Tibial nerve (tissue), 4 donors: ENCODE data around the gene DLK1. TPM values are rescaled to one million over a fixed set of nuclear protein-coding genes. Genes with fewer than 3 reads are reported as not detected.

Experiments used
- DNase-seq, 2 donors: peaks; one replicate each; pipeline ENCODE4 v3.0.0-alpha.2; 2019; ENCODE audit warnings: low spot score in 2 of 2
- H3K27ac ChIP-seq, 4 donors: fragments of 200-600 bp; sonication (generic) in 3 of 4; one replicate each; pipeline ENCODE4 v1.5.1; 2017 to 2019; ENCODE audit warnings: mild to moderate bottlenecking in 1 of 4
- H3K27me3 ChIP-seq, 2 donors: fragments of 200-600 bp; sonication (generic) in 1 of 2; one replicate each; pipeline versions ENCODE4 v1.5.1 to v1.6.0; 2017 to 2019
- H3K36me3 ChIP-seq, 3 donors: fragments of 200-600 bp; sonication (generic); one replicate each; pipeline ENCODE4 v1.5.1; 2018 to 2019
- H3K4me1 ChIP-seq, 4 donors: fragments of 200-600 bp; sonication (generic) in 3 of 4; one replicate each; pipeline ENCODE4 v1.5.1; 2017 to 2019
- H3K4me3 ChIP-seq, 4 donors: fragments of 200-600 bp; sonication (generic) in 3 of 4; one replicate each; pipeline ENCODE4 v1.5.1; 2017 to 2019; ENCODE audit warnings: mild to moderate bottlenecking in 1 of 4, moderate library complexity in 1 of 4
- H3K9me3 ChIP-seq, 4 donors: fragments of 200-600 bp; sonication (generic) in 3 of 4; one replicate each; pipeline ENCODE4 v1.5.1; 2017 to 2019
- EP300 ChIP-seq, 2 donors: sonication (generic); formaldehyde crosslinking; IDR thresholded peaks; one replicate each; pipeline ENCODE4 v1.6.1; 2017; ENCODE audit warnings: antibody characterized with exemption in 2 of 2, mild to moderate bottlenecking in 1 of 2
- POLR2A ChIP-seq, 2 donors: fragments of 450-650 bp; IDR thresholded peaks; one replicate each; pipeline ENCODE4 v1.6.1; 2017; ENCODE audit warnings: antibody characterized with exemption in 2 of 2, mild to moderate bottlenecking in 2 of 2, moderate library complexity in 2 of 2
- WGBS, 2 donors: methylation state at CpG; one replicate each; pipeline ENCODE4 v1.1.5; 2018; 5-methylcytosine and 5-hydroxymethylcytosine counted together
- total RNA-seq, 4 donors: library from RNA; depleted of rRNA; stranded (reverse); fragments of >200 nt; gene quantifications; one replicate each; pipeline ENCODE4 v1.1.0, GENCODE V29; 2016
- TF ChIP-seq, protein P1 (sequence below), 5 experiments: fragments of 200-600 bp in 3 of 5; fragments of 450-650 bp in 2 of 5; sonication (generic) in 3 of 5; IDR thresholded peaks; one replicate each; pipeline ENCODE4 v1.5.1; 2016 to 2019; ENCODE audit warnings: antibody characterized with exemption in 5 of 5, mild to moderate bottlenecking in 3 of 5, moderate library complexity in 2 of 5

The DLK1 gene
- total RNA-seq, 4 donors from 2014 or later = not detected

DNA sequence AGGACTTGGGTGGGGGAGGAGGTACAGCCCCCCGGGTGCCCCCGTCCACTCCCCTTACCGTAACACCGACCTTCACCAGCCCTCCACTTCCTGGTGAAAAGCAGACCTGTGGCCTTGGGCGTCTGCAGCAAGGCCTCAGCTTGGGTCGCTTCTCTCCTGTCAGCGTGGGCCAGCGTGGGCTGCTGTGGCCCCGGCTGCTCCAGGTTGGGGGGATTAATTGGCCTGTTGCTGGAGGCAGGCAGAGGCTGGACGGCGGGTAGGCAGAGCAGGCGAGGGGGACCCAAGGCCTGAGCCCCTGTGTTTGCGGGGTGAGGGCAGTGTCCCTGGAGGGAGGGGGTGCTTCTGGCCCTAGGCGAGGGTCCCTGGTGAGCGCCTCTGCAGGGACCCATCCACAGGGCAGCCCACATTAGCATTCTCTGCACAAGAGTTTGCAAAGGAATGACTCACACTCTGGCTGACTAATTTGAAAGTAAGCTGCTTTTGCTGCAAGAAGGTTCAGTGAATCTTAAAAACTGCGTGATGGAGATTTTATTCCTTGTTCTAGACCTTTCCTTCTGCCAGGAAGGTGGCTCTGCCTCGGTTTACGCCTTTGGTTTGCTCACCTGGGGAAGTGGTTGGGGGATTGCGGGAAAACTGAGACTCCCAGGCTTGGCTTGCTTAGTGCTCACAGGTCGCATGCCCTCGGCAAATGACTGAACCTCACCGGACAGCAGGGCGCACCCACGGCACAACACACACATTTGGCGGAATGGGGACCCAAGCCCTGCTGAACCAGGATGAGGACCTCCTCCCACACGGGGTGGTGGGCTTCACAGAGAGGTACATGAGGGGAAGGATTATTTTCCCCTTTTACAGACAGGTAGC lies 37.9 kb upstream of the DLK1 start:
- WGBS, 2 donors = 79 to 81% methylated on average over 25 to 26 of the region's 26 CpGs
- no peak for DNase-seq
- peaks cover 0 to 5% of the 10 kb centered on the region in 2 donors for H3K27me3 ChIP-seq

DNA sequence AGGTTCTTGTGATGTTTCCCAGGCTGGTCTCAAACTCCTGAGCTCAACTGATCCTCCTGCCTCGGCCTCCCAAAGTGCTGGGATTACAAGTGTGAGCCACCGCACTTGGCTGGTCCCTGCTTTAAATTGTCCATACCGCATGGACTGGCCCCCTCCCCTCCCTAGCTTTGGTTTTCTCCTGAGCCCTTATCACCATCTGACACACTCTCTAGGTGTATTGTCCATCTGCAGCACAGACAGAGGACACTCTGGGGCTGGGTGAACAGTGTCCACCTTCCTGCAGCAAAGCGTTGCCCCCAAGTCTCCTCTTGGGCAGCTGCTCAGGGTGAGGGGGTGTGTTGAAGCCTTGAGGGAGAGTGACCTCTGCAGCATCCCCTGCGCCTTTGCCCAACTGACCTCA lies 36.0 kb upstream of the DLK1 start:
- H3K27me3 ChIP-seq = peaks cover 0 to 5% of the 10 kb centered on the region in 2 donors
- no peaks in the 10 kb centered on the region for H3K9me3 ChIP-seq
- no peaks in the 10 kb centered on the region for H3K4me1 ChIP-seq
- TF ChIP-seq POLR2A (IDR thresholded peaks at IDR 0.05) = no peak
- TF ChIP-seq, protein P1, sequence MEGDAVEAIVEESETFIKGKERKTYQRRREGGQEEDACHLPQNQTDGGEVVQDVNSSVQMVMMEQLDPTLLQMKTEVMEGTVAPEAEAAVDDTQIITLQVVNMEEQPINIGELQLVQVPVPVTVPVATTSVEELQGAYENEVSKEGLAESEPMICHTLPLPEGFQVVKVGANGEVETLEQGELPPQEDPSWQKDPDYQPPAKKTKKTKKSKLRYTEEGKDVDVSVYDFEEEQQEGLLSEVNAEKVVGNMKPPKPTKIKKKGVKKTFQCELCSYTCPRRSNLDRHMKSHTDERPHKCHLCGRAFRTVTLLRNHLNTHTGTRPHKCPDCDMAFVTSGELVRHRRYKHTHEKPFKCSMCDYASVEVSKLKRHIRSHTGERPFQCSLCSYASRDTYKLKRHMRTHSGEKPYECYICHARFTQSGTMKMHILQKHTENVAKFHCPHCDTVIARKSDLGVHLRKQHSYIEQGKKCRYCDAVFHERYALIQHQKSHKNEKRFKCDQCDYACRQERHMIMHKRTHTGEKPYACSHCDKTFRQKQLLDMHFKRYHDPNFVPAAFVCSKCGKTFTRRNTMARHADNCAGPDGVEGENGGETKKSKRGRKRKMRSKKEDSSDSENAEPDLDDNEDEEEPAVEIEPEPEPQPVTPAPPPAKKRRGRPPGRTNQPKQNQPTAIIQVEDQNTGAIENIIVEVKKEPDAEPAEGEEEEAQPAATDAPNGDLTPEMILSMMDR (IDR thresholded peaks at IDR 0.05) = no peak
- DNase-seq = no peak
- H3K27ac ChIP-seq = no peak overlapping the region
- no peak overlapping the region for H3K4me3 ChIP-seq
- no peaks in the 10 kb centered on the region for H3K36me3 ChIP-seq
- WGBS, 2 donors = 80 to 84% methylated on average over 5 of the region's 5 CpGs

More for the DNA sequence above, 37.9 kb upstream of the DLK1 start:
- no peak for TF ChIP-seq EP300 (IDR thresholded peaks at IDR 0.05)
- TF ChIP-seq, protein P1 (IDR thresholded peaks at IDR 0.05) = no peak
- no peak for TF ChIP-seq POLR2A (IDR thresholded peaks at IDR 0.05)
- Histone ChIP-seq H3K27ac (no peak overlapping the region), H3K4me1 (no peaks in the 10 kb centered on the region), H3K9me3 (no peaks in the 10 kb centered on the region), H3K36me3 (no peaks in the 10 kb centered on the region), H3K4me3 (no peak overlapping the region)

DNA sequence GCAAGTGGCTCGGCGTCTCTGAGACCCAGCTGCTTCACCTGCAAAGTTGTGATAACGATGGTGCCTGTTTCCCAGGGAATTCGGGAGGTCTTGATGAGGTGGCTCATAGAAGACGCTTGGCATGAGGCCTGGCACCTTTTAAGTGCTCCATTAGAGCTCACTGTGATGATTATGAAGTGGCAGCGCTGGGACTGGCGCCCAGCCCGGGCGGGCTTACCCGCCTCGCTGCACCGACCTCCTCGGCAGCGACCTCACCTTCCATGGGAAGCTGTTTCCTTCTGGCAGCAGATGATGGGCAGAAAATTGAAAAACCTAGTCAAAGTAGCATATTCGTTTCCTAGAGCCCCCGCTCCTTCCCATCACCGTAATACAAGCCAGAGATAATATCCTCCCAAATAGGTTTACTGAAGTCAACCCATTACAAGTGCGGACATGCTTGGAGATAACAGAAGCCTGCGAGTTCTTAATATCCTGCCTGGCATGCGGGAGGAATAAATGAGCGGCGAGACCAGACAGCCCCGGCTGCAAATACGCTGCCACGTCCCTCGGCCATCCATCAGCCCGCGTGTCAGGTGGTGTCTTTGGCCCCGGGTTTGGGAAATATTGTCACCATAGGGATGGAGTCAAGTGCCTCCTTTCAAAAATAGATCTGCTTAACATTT lies 35.2 kb upstream of the DLK1 start:
- Histone ChIP-seq H3K4me1 (no peaks in the 10 kb centered on the region), H3K9me3 (no peaks in the 10 kb centered on the region), H3K4me3 (no peak overlapping the region), H3K27me3 (peaks cover 0 to 5% of the 10 kb centered on the region in 2 donors), H3K36me3 (no peaks in the 10 kb centered on the region), H3K27ac (no peak overlapping the region)
- TF ChIP-seq EP300 (IDR thresholded peaks at IDR 0.05) = no peak
- TF ChIP-seq, protein P1 (IDR thresholded peaks at IDR 0.05) = no peak
- TF ChIP-seq POLR2A (IDR thresholded peaks at IDR 0.05) = no peak
- 88 to 92% methylated on average over 29 of the region's 29 CpGs for WGBS, 2 donors
- DNase-seq = no peak

DNA sequence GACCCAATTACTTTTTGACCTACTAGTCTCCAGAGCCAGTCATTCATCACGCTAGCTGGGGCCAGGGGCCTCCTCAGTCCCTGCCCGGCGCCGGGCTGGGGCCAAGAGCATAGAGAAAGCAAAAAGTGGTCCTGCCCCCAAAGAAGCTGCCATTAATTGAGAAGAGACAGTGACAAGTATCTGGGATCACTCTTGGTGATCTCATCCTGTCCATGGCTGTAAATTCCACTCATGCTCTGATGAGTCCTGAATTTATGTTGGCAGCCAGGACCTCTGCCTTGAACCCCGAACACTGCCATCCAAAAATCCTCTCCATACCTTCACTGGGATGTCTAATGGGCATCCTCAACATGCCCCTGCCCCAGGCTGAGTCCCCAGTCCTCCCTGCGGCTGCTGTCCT lies 34.4 kb upstream of the DLK1 start:
- H3K9me3 ChIP-seq = no peaks in the 10 kb centered on the region
- H3K4me3 ChIP-seq = no peak overlapping the region
- no peaks in the 10 kb centered on the region for H3K4me1 ChIP-seq
- TF ChIP-seq POLR2A (IDR thresholded peaks at IDR 0.05) = no peak
- TF ChIP-seq, protein P1 (IDR thresholded peaks at IDR 0.05) = no peak
- TF ChIP-seq EP300 (IDR thresholded peaks at IDR 0.05) = no peak
- H3K27ac ChIP-seq = no peak overlapping the region
- no peak for DNase-seq
- no peaks in the 10 kb centered on the region for H3K36me3 ChIP-seq
- 83 to 86% methylated on average over 6 of the region's 6 CpGs for WGBS, 2 donors
- H3K27me3 ChIP-seq = peaks cover 0 to 5% of the 10 kb centered on the region in 2 donors
